ENCODE data around the gene BCR. TPM values are rescaled to one million over a fixed set of nuclear protein-coding genes. Genes with fewer than 3 reads are reported as not detected.
"Not testable (repeated sequence)": the region's sequence is repeated elsewhere in the genome, so short reads cannot be mapped to it uniquely, and the experiment has no call there.

BCR gene
- total RNA-seq, 2 donors from 2014 or later = 55.5 to 57.5 TPM

- intact Hi-C loops (cut with DNase I, micrococcal nuclease) = no loop called here
- DNase-seq (no peak), ATAC-seq (no peak)
Measured at GRCh38 chr22:23356094-23356493, 175.8 kb downstream of the BCR start.

DNA sequence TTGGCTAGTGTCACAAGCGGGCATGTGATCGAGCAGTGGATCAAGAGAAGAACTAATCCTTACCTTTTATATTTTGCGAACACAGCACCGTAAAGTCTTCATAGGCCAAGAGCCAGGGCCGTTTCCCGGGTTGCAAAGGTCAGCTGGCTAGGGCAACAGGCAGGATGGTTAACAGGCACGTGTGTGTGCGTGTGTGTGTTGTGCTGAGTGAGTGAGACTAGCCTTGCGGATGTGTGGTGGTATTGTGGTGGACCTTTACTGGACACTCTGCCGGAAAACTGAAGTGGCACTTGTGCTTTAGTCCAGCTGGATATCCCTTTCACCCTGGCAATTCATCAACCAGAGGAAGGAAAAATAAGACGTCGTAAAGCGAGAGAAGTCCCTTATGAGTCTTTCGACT, 176.7 kb downstream of the BCR start:
- DNase-seq (peak in 1 of 2 donors; percentile 12), ATAC-seq (peak; percentile 75)
- intact Hi-C loops (cut with DNase I, micrococcal nuclease) = no loop called here

DNA sequence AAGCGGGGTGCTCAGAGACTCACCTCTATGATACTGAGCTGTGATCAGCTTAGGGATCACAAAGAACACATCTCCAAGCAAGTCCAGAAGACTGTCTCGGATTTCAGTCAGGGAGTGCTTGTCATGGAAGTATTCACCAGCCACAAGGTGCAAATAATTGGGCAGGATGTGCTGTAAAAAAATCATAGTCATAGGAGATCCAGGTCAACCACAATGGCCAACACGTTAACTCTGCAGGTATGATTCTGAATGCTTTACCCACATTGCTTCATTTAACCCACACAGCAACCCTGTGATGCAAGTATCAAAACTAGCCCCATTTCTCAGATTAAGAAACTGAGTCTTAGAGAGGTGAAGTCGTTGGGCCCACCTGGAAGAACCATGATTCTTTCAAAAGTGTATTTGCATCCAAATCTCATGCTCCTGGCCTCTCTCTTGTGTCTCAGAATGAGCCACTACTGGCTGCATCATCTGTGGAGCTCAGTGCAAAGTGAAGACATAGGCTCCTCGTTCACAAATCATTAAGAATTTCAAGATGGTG, 179.3 kb downstream of the BCR start:
- ATAC-seq = no peak
- no peak for DNase-seq
- intact Hi-C loops (cut with DNase I, micrococcal nuclease) = no loop called here

DNA sequence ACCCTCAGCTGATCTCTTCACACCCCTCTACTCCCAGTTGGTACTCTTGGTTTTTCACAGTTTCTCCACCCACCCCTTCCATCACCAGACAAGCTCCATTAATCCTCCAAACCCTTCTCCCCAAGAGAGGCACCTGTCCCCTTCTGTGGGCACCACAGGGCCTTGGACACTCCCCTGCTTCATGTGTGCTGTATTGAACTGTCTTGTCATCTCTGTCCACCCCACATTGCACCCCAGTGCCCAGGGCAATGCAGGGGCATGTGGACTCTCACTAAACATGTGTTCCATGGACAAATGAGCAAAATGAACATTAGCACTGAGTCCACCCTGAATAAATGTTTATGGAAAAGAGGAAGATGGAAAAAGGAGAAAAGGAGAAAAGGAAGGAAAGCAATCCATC, 181.4 kb downstream of the BCR start:
- ATAC-seq = no peak
- intact Hi-C loops (cut with DNase I, micrococcal nuclease) = no loop called here

GRCh38 chr22:23363683-23364082, 183.4 kb downstream of the BCR start:
- ATAC-seq (no peak), DNase-seq (no peak)
- intact Hi-C loops (cut with DNase I, micrococcal nuclease) = no loop called here

More for the DNA sequence above, 181.4 kb downstream of the BCR start:
- no peak for DNase-seq

DNA sequence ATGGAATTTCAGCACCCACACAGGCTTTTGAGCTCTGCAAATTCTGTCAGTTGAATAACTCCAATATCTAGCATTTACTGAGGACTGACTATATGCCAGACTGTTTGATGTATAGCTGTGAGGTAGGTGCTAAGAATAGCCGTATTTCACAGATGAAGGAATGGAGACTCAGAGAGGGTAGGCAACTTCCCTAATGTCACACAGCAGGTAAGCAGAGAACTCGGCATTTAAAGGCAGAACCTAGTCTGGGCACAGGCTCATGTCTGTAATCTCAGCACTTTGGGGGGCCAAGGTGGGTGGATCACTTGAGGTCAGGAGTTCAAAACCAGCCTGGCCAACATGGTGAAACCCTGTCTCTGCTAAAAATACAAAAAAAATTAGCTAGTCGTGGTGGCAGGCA, 184.1 kb downstream of the BCR start:
- DNase-seq (no peak), ATAC-seq (no peak)
- intact Hi-C loops (cut with DNase I, micrococcal nuclease) = no loop called here

DNA sequence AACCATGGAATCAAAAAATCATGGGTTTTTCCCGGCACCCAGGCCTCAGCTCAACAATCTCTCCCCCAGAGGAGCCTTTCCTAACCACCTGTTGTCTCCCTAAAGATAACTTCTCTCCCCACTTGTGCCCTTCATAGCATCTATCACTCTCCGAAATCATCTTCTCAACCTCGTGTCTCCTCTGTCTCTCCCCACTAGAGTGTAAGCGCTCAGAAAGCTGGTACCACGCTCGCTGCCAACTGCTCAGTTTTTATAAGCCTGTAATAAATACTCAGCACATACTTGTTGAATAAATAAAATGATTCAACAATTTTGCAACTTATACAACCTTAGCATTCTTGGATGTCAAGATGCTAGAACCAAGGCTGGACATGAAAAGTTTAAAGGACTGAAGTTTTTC, 185.2 kb downstream of the BCR start:
- DNase-seq (no peak), ATAC-seq (no peak)
- intact Hi-C loops (cut with DNase I, micrococcal nuclease) = no loop called here

DNA sequence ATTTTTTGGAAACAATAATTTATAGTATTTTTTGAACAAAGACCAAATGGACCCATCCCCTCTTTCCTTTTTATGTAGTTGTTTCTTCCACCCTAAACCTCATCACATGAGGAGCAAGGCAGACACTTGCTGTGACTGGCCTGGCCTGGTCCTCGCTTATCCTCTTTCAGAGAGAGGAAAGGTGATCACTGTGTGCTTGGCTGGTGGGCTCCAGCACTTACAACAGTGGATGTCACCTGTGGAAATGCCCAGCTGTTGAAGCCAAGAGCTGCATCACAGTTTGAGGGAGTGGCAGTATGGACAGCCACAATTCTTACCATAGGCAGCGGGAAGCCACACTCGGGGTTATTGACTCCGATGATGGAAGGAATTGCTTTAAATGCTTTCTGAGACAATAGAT, 185.7 kb downstream of the BCR start:
- no peak for DNase-seq
- intact Hi-C loops (cut with DNase I, micrococcal nuclease) = no loop called here
- no peak for ATAC-seq

DNA sequence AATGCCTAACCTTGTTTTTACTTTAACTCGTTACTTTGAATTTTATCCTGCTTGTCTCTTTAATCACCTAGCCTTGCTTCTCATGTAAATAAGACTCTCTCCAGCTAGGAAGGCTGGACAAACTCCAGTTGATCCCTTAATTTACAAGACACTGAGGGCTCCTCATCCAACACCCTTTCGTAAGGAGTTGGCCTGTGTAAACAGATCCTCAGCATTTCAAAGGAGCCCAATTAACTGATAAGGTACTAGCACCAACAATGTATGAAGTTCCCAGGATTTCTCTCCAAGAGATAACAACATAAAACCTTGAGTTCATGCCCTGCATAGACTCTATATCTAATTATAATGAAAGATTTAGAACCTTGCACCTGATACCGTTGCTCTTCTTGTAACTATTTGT, 186.9 kb downstream of the BCR start:
- intact Hi-C loops (cut with DNase I, micrococcal nuclease); DNase-seq: not testable (repeated sequence)
- peak; percentile 59 for ATAC-seq

Other genes starting within 250 kb of the BCR start
- 1 to 10 TPM; 1.0 to 2.9 TPM for gene GNAZ, start 110.0 kb upstream of the BCR start, total RNA-seq
- gene RSPH14, start 38.5 kb upstream of the BCR start, total RNA-seq = under 1 TPM in 1 of 2 donors, not detected in 1; 0.82 TPM
- 1 to 10 TPM; 1.1 to 1.2 TPM for gene RAB36, start 35.0 kb upstream of the BCR start, total RNA-seq

Measured in left colon (tissue), 2 donors.